K562 (cell line): Measurements from ENCODE around the gene CCL27. TPM values are rescaled to one million over a fixed set of nuclear protein-coding genes. Genes with fewer than 3 reads are reported as not detected.
A peak's percentile ranks its signal among the peaks of the same experiment; 100 is the strongest.

Experiments
- CBFA2T3 ChIP-seq: fragments of 450-650 bp; IDR thresholded peaks from 2 replicates; pipeline ENCODE4 v1.6.1; 2017
- CHD1 ChIP-seq: fragments of 200-600 bp; sonication (generic); IDR thresholded peaks from one replicate; pipeline ENCODE4 v1.6.1; 2012; ENCODE audit warnings: mild to moderate bottlenecking, moderate library complexity, low read length, inconsistent platforms
- CTCFL ChIP-seq: IDR thresholded peaks from 2 replicates; pipeline ENCODE4 v1.6.1; 2011; ENCODE audit warnings: borderline replicate concordance, low read depth, mild to moderate bottlenecking, moderate library complexity, low read length; ENCODE audit not compliant: insufficient read depth, poor library complexity, severe bottlenecking
- E2F6 ChIP-seq, 2 experiments: IDR thresholded peaks; 2 replicates each; pipeline ENCODE4 v1.6.1; 2011; ENCODE audit warnings: borderline replicate concordance in 1 of 2, control low read depth in 1 of 2, low read depth in 1 of 2, low read length in 1 of 2, mild to moderate bottlenecking in 1 of 2, mixed read lengths in 1 of 2, moderate library complexity in 1 of 2; ENCODE audit not compliant: insufficient read depth in 1 of 2, insufficient read length in 1 of 2, poor library complexity in 1 of 2, severe bottlenecking in 1 of 2; ENCODE audit errors: extremely low read depth in 1 of 2
- L3MBTL2 ChIP-seq: fragments of 450-650 bp; IDR thresholded peaks from 2 replicates; pipeline ENCODE4 v1.6.1; 2016; ENCODE audit warnings: mild to moderate bottlenecking, moderate library complexity
- POLR3A ChIP-seq: IDR thresholded peaks from 2 replicates; pipeline ENCODE4 v1.6.1; 2011; ENCODE audit warnings: borderline replicate concordance, mild to moderate bottlenecking, moderate library complexity; ENCODE audit not compliant: insufficient read length, insufficient read depth; ENCODE audit errors: extremely low read depth
- PTTG1 ChIP-seq: fragments of 450-650 bp; IDR thresholded peaks from 2 replicates; pipeline ENCODE4 v1.6.1; 2016; ENCODE audit warnings: low read depth, mild to moderate bottlenecking, missing genetic modification characterization, missing compliant biosample characterization
- SUPT5H ChIP-seq: fragments of 450-650 bp; IDR thresholded peaks from 2 replicates; pipeline ENCODE4 v1.6.1; 2016
- ZNF175 ChIP-seq: fragments of 200-800 bp; sonication (Bioruptor generic); IDR thresholded peaks from 2 replicates; pipeline ENCODE4 v1.6.1; 2016; ENCODE audit warnings: low read depth, mild to moderate bottlenecking, missing genetic modification characterization, missing compliant biosample characterization
- ZNF316 ChIP-seq: fragments of 450-650 bp; IDR thresholded peaks from 2 replicates; pipeline ENCODE4 v1.6.1; 2016
- ZNF766 ChIP-seq: fragments of 200-800 bp; sonication (Bioruptor generic); conservative IDR thresholded peaks from 2 replicates; pipeline ENCODE4 v1.6.1; 2016; ENCODE audit warnings: missing genetic modification characterization, missing compliant biosample characterization
- polyA plus RNA-seq, 8 experiments: library from polyadenylated mRNA; depleted of rRNA in 4 of 8; stranded (reverse) in 5 of 8; unstranded in 3 of 8; fragments of >200 nt; fragmentation: Nextera tagmentation in 2 of 8; fragmentation: Illumina TruSeq in 1 of 8; extraction: Ambion mirVana in 2 of 8; extraction: Trizol in 1 of 8; gene quantifications; 2 replicates each; pipeline versions ENCODE4 v1.2.1 to v1.2.3, GENCODE V29; 2011 to 2014; ENCODE audit warnings: inconsistent platforms in 1 of 8, missing spikeins in 1 of 8
- total RNA-seq, 7 experiments: library from RNA; depleted of rRNA in 6 of 7; stranded (reverse); fragments of >200 nt in 6 of 7; fragmentation: Illumina TruSeq in 2 of 7; extraction: Trizol in 2 of 7; gene quantifications; 2 replicates each; pipeline versions ENCODE4 v1.2.1 to v1.2.3, GENCODE V29; 2011 to 2021; ENCODE audit warnings: low replicate concordance in 1 of 7
- TF ChIP-seq, protein P1 (sequence below): sonication (generic); formaldehyde crosslinking; IDR thresholded peaks from 2 replicates; pipeline ENCODE4 v1.9.0; 2022; ENCODE audit warnings: mild to moderate bottlenecking, missing genetic modification reagents
- TF ChIP-seq, protein P2 (sequence below): fragments of 250-450 bp; sonication (Bioruptor Pico); IDR thresholded peaks from 2 replicates; pipeline ENCODE4 v1.5.0; 2021
- TF ChIP-seq, protein P3 (sequence below): sonication (generic); formaldehyde crosslinking; IDR thresholded peaks from 2 replicates; pipeline ENCODE4 v1.8.1; 2023; ENCODE audit warnings: mild to moderate bottlenecking, missing genetic modification reagents
- TF ChIP-seq, protein P4 (sequence below): fragments of 450-650 bp; formaldehyde crosslinking; IDR thresholded peaks from 2 replicates; pipeline ENCODE4 v1.4.0; 2020; ENCODE audit warnings: mild to moderate bottlenecking

Gene CCL27
- total and polyA plus RNA-seq, 9 of the 15 experiments (the other 6 are each of a cell fraction or from before 2014, with no cell fraction given) = 0.10 to 0.53 (median 0.27) TPM; not detected in 5

GRCh38 chr9:34701769-34702736, 39.6 kb upstream of the CCL27 start (continued):
- TF ChIP-seq, protein P1, sequence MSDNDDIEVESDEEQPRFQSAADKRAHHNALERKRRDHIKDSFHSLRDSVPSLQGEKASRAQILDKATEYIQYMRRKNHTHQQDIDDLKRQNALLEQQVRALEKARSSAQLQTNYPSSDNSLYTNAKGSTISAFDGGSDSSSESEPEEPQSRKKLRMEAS (CRISPR knock-in tag) = no peak
- no peak for TF ChIP-seq POLR3A
- no peak for TF ChIP-seq L3MBTL2
- no peak for TF ChIP-seq ZNF766 (CRISPR knock-in tag)
- peak; percentile 51 for TF ChIP-seq CTCFL
- TF ChIP-seq, protein P2, sequence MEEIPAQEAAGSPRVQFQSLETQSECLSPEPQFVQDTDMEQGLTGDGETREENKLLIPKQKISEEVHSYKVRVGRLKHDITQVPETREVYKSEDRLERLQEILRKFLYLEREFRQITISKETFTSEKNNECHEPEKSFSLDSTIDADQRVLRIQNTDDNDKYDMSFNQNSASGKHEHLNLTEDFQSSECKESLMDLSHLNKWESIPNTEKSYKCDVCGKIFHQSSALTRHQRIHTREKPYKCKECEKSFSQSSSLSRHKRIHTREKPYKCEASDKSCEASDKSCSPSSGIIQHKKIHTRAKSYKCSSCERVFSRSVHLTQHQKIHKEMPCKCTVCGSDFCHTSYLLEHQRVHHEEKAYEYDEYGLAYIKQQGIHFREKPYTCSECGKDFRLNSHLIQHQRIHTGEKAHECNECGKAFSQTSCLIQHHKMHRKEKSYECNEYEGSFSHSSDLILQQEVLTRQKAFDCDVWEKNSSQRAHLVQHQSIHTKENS = no peak
- TF ChIP-seq E2F6 (IDR thresholded peaks at IDR 0.05; ENCODE audit: borderline replicate concordance in 1 of 2, extremely low read depth in 1 of 2, insufficient read depth in 1 of 2, insufficient read length in 1 of 2, low read depth in 1 of 2, low read length in 1 of 2, poor library complexity in 1 of 2, severe bottlenecking in 1 of 2) = no peak
- TF ChIP-seq, protein P3, sequence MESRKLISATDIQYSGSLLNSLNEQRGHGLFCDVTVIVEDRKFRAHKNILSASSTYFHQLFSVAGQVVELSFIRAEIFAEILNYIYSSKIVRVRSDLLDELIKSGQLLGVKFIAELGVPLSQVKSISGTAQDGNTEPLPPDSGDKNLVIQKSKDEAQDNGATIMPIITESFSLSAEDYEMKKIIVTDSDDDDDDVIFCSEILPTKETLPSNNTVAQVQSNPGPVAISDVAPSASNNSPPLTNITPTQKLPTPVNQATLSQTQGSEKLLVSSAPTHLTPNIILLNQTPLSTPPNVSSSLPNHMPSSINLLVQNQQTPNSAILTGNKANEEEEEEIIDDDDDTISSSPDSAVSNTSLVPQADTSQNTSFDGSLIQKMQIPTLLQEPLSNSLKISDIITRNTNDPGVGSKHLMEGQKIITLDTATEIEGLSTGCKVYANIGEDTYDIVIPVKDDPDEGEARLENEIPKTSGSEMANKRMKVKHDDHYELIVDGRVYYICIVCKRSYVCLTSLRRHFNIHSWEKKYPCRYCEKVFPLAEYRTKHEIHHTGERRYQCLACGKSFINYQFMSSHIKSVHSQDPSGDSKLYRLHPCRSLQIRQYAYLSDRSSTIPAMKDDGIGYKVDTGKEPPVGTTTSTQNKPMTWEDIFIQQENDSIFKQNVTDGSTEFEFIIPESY (CRISPR knock-in tag) = no peak
- no peak for TF ChIP-seq ZNF175 (CRISPR knock-in tag)
- no peak for TF ChIP-seq ZNF316
- TF ChIP-seq, protein P4, sequence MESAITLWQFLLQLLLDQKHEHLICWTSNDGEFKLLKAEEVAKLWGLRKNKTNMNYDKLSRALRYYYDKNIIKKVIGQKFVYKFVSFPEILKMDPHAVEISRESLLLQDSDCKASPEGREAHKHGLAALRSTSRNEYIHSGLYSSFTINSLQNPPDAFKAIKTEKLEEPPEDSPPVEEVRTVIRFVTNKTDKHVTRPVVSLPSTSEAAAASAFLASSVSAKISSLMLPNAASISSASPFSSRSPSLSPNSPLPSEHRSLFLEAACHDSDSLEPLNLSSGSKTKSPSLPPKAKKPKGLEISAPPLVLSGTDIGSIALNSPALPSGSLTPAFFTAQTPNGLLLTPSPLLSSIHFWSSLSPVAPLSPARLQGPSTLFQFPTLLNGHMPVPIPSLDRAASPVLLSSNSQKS (CRISPR knock-in tag) = no peak
- no peak for TF ChIP-seq CBFA2T3
- no peak for TF ChIP-seq PTTG1 (tag)
- no peak for TF ChIP-seq SUPT5H
- no peak for TF ChIP-seq CHD1
